ENCODE data around the gene CAPN11.

DNA sequence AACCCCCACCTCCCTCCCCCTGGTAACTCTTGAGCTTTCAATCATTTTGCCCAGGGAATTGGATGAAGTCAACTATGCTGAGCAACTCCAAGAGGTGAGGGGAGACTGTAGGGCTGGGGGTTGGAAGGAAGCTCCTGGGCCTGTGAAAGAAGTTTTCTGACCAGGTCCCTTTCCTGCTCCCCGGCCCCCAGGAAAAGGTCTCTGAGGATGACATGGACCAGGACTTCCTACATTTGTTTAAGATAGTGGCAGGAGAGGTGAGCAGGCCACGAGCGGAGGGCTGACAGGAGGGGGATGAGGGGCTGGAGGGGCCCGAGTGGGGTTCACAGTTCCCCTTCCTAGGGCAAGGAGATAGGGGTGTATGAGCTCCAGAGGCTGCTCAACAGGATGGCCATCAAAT, 21.8 kb downstream of the CAPN11 start:
- TF ChIP-seq POLR2AphosphoS5 (IDR thresholded peaks at IDR 0.05; ENCODE audit: insufficient read depth in 1 of 2, low read depth in 1 of 2) (no peak), POLR2A (IDR thresholded peaks at IDR 0.05) (no peak)
- TF ChIP-seq, protein P1, sequence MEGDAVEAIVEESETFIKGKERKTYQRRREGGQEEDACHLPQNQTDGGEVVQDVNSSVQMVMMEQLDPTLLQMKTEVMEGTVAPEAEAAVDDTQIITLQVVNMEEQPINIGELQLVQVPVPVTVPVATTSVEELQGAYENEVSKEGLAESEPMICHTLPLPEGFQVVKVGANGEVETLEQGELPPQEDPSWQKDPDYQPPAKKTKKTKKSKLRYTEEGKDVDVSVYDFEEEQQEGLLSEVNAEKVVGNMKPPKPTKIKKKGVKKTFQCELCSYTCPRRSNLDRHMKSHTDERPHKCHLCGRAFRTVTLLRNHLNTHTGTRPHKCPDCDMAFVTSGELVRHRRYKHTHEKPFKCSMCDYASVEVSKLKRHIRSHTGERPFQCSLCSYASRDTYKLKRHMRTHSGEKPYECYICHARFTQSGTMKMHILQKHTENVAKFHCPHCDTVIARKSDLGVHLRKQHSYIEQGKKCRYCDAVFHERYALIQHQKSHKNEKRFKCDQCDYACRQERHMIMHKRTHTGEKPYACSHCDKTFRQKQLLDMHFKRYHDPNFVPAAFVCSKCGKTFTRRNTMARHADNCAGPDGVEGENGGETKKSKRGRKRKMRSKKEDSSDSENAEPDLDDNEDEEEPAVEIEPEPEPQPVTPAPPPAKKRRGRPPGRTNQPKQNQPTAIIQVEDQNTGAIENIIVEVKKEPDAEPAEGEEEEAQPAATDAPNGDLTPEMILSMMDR (IDR thresholded peaks at IDR 0.05): no peak

All from vagina (tissue), 2 donors.